OCI-LY7 (cell line): Measurements from ENCODE around the gene BNC1.

Experiments used
- EZH2phosphoT487 ChIP-seq: fragments of 200-600 bp; sonication (generic); IDR thresholded peaks from 2 replicates; pipeline ENCODE4 v1.6.1; 2018; ENCODE audit warnings: low read depth, borderline replicate concordance, mild to moderate bottlenecking, mixed run types, antibody characterized with exemption, low read length, moderate library complexity, mixed read lengths
- TF ChIP-seq, protein P1 (sequence below): fragments of 200-600 bp; sonication (generic); conservative IDR thresholded peaks from 2 replicates; pipeline ENCODE4 v1.5.1; 2014; ENCODE audit warnings: mild to moderate bottlenecking, antibody characterized with exemption, low read length, moderate library complexity, mixed read lengths

DNA sequence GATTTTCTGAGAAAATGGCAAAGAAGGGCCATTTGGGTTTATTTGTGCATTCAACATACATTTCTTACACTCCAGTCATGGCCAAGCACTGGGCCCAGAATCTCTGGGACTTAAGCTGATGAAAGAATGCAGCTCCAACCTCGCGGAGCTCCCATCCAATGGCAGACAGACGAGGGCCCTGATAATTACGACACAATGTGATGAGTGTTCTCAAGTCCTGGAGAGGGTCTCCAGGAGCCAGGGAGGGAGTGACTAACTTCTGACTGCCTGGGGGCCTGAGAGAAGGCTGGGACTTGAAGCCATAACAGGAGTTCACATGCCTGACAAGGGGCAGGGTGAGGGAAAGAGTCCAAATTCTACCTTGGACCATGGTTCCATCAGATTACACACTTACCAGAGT lies 42.6 kb upstream of the BNC1 start:
- TF ChIP-seq, protein P1, sequence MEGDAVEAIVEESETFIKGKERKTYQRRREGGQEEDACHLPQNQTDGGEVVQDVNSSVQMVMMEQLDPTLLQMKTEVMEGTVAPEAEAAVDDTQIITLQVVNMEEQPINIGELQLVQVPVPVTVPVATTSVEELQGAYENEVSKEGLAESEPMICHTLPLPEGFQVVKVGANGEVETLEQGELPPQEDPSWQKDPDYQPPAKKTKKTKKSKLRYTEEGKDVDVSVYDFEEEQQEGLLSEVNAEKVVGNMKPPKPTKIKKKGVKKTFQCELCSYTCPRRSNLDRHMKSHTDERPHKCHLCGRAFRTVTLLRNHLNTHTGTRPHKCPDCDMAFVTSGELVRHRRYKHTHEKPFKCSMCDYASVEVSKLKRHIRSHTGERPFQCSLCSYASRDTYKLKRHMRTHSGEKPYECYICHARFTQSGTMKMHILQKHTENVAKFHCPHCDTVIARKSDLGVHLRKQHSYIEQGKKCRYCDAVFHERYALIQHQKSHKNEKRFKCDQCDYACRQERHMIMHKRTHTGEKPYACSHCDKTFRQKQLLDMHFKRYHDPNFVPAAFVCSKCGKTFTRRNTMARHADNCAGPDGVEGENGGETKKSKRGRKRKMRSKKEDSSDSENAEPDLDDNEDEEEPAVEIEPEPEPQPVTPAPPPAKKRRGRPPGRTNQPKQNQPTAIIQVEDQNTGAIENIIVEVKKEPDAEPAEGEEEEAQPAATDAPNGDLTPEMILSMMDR: no peak
- TF ChIP-seq EZH2phosphoT487: no peak
